ENCODE measurements around the gene TMEM242. TPM values are rescaled to one million over a fixed set of nuclear protein-coding genes. Genes with fewer than 3 reads are reported as not detected.

TMEM242 gene
- total and polyA plus RNA-seq, 10 donors, result 3.7 to 16.0 (median 7.2) TPM

GRCh38 chr6:157267654-157268053 is 55.7 kb downstream of the TMEM242 start:
- Histone ChIP-seq H3K36me3 (no peaks in the 10 kb centered on the region), H3K9me3 (no peaks in the 10 kb centered on the region), H3K4me1 (peaks cover 2 to 31% (median 12%) of the 10 kb centered on the region in 6 donors), H3K4me3 (no peak overlapping the region), H3K27ac (peak overlapping the region in 4 of 8 donors; percentile 66 to 74 (median 70)), H3K27me3 (replicated peaks in 1 of 7) (no peaks in the 10 kb centered on the region)
- WGBS, 5 donors, result 83 to 90% (median 87%) methylated on average over 2 to 7 of the region's 7 CpGs
- peak; percentile 48 for DNase-seq
- intact Hi-C loops (cut with DNase I; ENCODE audit: low total_unique reads), result no loop called here
- TF ChIP-seq POLR2A (IDR thresholded peaks at IDR 0.05), result no peak
- no peak for TF ChIP-seq POLR2AphosphoS5 (IDR thresholded peaks at IDR 0.05)
- no peak for TF ChIP-seq CTCF (IDR thresholded peaks at IDR 0.05 in 8 of 11, conservative IDR thresholded peaks at IDR 0.05 in 3 of 11)

GRCh38 chr6:157267109-157267611 is 56.2 kb downstream of the TMEM242 start:
- intact Hi-C loops (cut with DNase I; ENCODE audit: low total_unique reads), result no loop called here
- Histone ChIP-seq H3K9me3 (no peaks in the 10 kb centered on the region), H3K27me3 (replicated peaks in 1 of 7) (no peaks in the 10 kb centered on the region), H3K4me3 (no peak overlapping the region), H3K36me3 (no peaks in the 10 kb centered on the region), H3K4me1 (peaks cover 2 to 34% (median 12%) of the 10 kb centered on the region in 6 donors), H3K27ac (peak overlapping the region in 3 of 8 donors; percentile 66 to 74 (median 71))
- 78 to 86% (median 82%) methylated on average over 16 to 18 of the region's 18 CpGs for WGBS, 5 donors
- TF ChIP-seq CTCF (IDR thresholded peaks at IDR 0.05 in 8 of 11, conservative IDR thresholded peaks at IDR 0.05 in 3 of 11) (no peak), POLR2AphosphoS5 (IDR thresholded peaks at IDR 0.05) (no peak), POLR2A (IDR thresholded peaks at IDR 0.05) (no peak)
- DNase-seq, result peak; percentile 64

DNA sequence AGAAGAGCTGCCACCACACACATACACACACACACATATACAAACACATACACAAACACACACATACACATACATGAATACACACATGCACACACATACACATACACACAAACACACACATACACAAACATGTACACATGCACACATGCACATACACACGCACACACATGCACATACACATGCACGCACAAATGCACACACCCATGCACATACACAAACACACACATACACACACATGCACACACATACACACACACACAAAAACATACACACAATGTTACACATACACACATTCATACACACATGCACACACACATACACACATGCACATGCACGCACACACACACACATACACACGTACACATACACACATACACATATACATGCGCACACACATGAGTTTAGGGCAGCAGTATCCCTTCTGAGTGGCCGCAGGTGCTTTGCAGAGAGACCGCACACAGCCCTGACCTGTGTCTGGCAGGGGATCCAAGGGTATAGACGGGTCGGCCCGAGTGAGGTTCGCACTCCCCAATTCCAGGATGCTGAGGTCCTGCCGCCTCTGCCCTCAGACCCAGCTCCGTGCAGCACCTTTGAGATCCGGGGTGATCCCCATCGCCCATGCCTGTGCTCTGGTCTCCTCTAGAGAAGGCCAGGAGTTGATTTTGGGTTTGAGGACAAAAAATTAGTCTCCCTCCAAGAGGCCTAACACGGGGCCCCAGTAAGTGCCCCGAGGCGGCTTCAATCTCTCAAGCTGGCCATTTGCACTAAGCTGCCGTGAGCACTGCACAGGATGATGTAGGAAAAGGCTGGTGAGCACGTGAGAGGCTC is 56.8 kb downstream of the TMEM242 start:
- Histone ChIP-seq H3K9me3 (no peaks in the 10 kb centered on the region), H3K27me3 (replicated peaks in 1 of 7) (no peaks in the 10 kb centered on the region), H3K27ac (peak overlapping the region in 1 of 8 donors; percentile 74), H3K4me1 (peaks cover 2 to 34% (median 12%) of the 10 kb centered on the region in 6 donors), H3K4me3 (no peak overlapping the region), H3K36me3 (no peaks in the 10 kb centered on the region)
- peak; percentile 59 for DNase-seq
- intact Hi-C loops (cut with DNase I; ENCODE audit: low total_unique reads), result no loop called here
- TF ChIP-seq POLR2A (IDR thresholded peaks at IDR 0.05) (no peak), POLR2AphosphoS5 (IDR thresholded peaks at IDR 0.05) (no peak), CTCF (IDR thresholded peaks at IDR 0.05 in 8 of 11, conservative IDR thresholded peaks at IDR 0.05 in 3 of 11) (no peak)
- 90 to 97% (median 94%) methylated on average over 14 to 20 of the region's 20 CpGs for WGBS, 5 donors

- intact Hi-C loops (cut with DNase I; ENCODE audit: low total_unique reads), result no loop called here
- no peaks in the 10 kb centered on the region for H3K27me3 ChIP-seq (replicated peaks in 1 of 7)
- no peaks in the 10 kb centered on the region for H3K9me3 ChIP-seq
- peaks cover 2 to 34% (median 14%) of the 10 kb centered on the region in 6 donors for H3K4me1 ChIP-seq
- no peak overlapping the region for H3K4me3 ChIP-seq
- TF ChIP-seq POLR2AphosphoS5 (IDR thresholded peaks at IDR 0.05) (no peak), POLR2A (IDR thresholded peaks at IDR 0.05) (no peak), CTCF (IDR thresholded peaks at IDR 0.05 in 8 of 11, conservative IDR thresholded peaks at IDR 0.05 in 3 of 11) (no peak)
- H3K36me3 ChIP-seq, result no peaks in the 10 kb centered on the region
- 65 to 99% (median 86%) methylated on average over 6 of the region's 6 CpGs for WGBS, 5 donors
- peak overlapping the region in 2 of 8 donors; percentile 5 to 17 for H3K27ac ChIP-seq
- peak; percentile 32 for DNase-seq
These were observed 57.7 kb downstream of the TMEM242 start for GRCh38 chr6:157265635-157266034.

All from spleen (tissue), 11 donors.